ENCODE data around the gene MST1. TPM values are rescaled to one million over a fixed set of nuclear protein-coding genes. Genes with fewer than 3 reads are reported as not detected.

MST1 gene
- total RNA-seq, 4 donors from 2014 or later: 12.2 to 116 (median 15.1) TPM

GRCh38 chr3:49675912-49676311, 13.4 kb downstream of the MST1 start:
- WGBS, 2 donors (ENCODE audit: low coverage in 1 of 2): 91% methylated on average over 10 of the region's 11 CpGs; no CpG with 5 or more reads in 1 of the 2 donors
- Histone ChIP-seq H3K4me3 (no peak overlapping the region), H3K27ac (no peak overlapping the region), H3K4me1 (peaks cover 9 to 16% (median 12%) of the 10 kb centered on the region in 4 donors), H3K9me3 (no peaks in the 10 kb centered on the region), H3K36me3 (peaks cover 0 to 40% (median 4%) of the 10 kb centered on the region in 4 donors), H3K27me3 (no peaks in the 10 kb centered on the region)
- intact Hi-C loops (cut with DNase I; ENCODE audit: low total_unique reads) (no loop called here), in situ Hi-C loops (cut with MboI; ENCODE audit: low pct_ligation_motif_present in 1 of 4, low pct_unique_long_range_greater_than_20kb in 1 of 4, low sequenced_read_pairs in 3 of 4) (loop anchor here in 2 of 4 donors (10.0 kb wide), 2 partner anchors 131 to 141 kb away; no protein-coding TSS in a partner anchor)
- DNase-seq: no peak
- no peak for TF ChIP-seq CTCF (IDR thresholded peaks at IDR 0.05)
- no peak for TF ChIP-seq POLR2AphosphoS5 (IDR thresholded peaks at IDR 0.05)
- TF ChIP-seq EP300 (IDR thresholded peaks at IDR 0.05; ENCODE audit: low read depth): no peak
- no peak for TF ChIP-seq POLR2A (IDR thresholded peaks at IDR 0.05)

DNA sequence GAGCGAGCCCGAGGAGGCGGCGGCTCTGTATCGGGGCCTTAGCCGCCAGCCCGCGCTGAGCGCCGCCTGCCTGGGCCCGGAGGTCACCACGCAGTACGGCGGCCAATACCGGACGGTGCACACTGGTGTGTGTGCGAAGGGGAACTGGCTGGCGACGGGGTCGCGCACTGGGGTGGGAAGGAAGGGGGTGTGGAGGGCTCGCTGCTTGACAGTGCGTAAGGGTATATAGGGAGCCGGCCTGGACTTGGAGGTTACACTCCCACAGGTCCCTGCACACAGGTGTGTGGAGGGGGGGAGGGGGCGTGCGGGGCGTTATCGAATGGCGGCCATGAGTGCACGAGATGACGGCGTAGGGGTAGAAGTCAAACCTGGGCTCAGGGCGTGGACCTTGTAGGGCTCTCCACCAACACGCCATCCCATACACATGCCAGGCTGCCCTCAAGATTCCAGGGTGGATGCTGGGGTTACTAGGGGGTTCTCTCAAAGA, 14.7 kb downstream of the MST1 start:
- no peaks in the 10 kb centered on the region for H3K9me3 ChIP-seq
- no peaks in the 10 kb centered on the region for H3K27me3 ChIP-seq
- no peak for TF ChIP-seq CTCF (IDR thresholded peaks at IDR 0.05)
- no peak for TF ChIP-seq POLR2A (IDR thresholded peaks at IDR 0.05)
- no peak for TF ChIP-seq POLR2AphosphoS5 (IDR thresholded peaks at IDR 0.05)
- no peak for TF ChIP-seq EP300 (IDR thresholded peaks at IDR 0.05; ENCODE audit: low read depth)
- peak; percentile 38 for DNase-seq
- in situ Hi-C loops (cut with MboI; ENCODE audit: low pct_ligation_motif_present in 1 of 4, low pct_unique_long_range_greater_than_20kb in 1 of 4, low sequenced_read_pairs in 3 of 4) (loop anchor here in 3 of 4 donors (5.0 to 10.0 kb wide), 3 partner anchors 130 to 140 kb away; no protein-coding TSS in a partner anchor), intact Hi-C loops (cut with DNase I; ENCODE audit: low total_unique reads) (loop anchor here (5.0 kb wide), 1 partner anchor 132 kb away; no protein-coding TSS in a partner anchor)
- H3K4me3 ChIP-seq: peak overlapping the region; percentile 60 to 90 (median 88)
- peaks cover 9 to 16% (median 12%) of the 10 kb centered on the region in 4 donors for H3K4me1 ChIP-seq
- peaks cover 0 to 26% (median 3%) of the 10 kb centered on the region in 4 donors for H3K36me3 ChIP-seq
- peak overlapping the region; percentile 91 to 96 (median 92) for H3K27ac ChIP-seq
- 3% methylated on average over 32 of the region's 34 CpGs; no CpG with 5 or more reads in 1 of the 2 donors for WGBS, 2 donors (ENCODE audit: low coverage in 1 of 2)

DNA sequence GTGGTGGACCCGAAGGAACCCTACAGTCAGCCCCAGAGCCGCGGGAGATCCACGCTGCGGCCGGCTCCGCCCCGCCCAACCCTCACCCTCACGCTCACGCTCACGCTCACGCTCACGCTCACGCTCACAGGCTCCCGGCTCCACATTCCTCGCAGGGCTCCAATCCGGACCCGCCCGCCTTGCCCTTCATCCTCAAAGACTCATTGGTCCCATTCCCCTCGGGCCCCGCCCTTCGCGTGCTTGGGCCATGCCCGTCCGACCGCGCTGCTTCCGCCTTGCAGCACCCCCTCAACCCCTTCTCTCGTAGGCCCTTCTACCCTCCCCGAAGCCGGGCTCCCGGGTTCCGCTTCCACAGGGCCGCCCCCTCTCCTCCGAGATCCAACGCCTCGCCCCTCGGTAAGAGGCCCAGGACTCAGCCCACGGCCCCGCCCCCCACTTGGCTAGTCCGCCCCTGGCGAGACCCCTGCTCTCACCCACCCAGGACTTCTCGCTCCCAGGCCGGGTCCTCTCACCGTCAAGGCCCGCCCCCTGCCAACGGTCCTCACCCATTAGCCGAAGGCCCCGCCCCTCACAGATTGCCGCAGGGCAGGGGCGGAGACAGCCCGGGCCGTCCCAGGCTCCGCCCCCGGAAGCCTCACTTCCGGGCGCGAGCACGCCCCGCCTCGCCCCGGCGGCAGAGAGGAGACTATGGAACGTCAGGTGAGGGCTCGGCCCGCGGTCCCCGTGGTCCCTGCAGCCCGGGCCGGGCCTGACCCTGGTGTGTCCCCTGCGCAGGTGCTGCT, 15.4 kb downstream of the MST1 start, which contains the start of gene APEH:
Gene APEH, plus strand, starts transcription at position 637 of the 782 bp plus-strand sequence. Its CDS starts 51 bp downstream, at position 688.
- H3K4me1 ChIP-seq: peaks cover 9 to 16% (median 12%) of the 10 kb centered on the region in 4 donors
- in situ Hi-C loops (cut with MboI; ENCODE audit: low pct_ligation_motif_present in 1 of 4, low pct_unique_long_range_greater_than_20kb in 1 of 4, low sequenced_read_pairs in 3 of 4) (loop anchor here in 3 of 4 donors (5.0 to 10.0 kb wide), 3 partner anchors 129 to 139 kb away; no protein-coding TSS in a partner anchor), intact Hi-C loops (cut with DNase I; ENCODE audit: low total_unique reads) (loop anchor here (5.0 kb wide), 1 partner anchor 132 kb away; no protein-coding TSS in a partner anchor)

More for the DNA sequence above, 15.4 kb downstream of the MST1 start, which contains the start of gene APEH:
- Histone ChIP-seq H3K27me3 (no peaks in the 10 kb centered on the region), H3K9me3 (no peaks in the 10 kb centered on the region), H3K36me3 (peaks cover 0 to 21% (median 2%) of the 10 kb centered on the region in 4 donors), H3K4me3 (peak within 1 kb of the TSS; percentile 60 to 90 (median 88)), H3K27ac (peak within 1 kb of the TSS; percentile 91 to 96 (median 92))
- WGBS, 2 donors (ENCODE audit: low coverage in 1 of 2): 0% methylated on average over 34 of the region's 71 CpGs; no CpG with 5 or more reads in 1 of the 2 donors
- DNase-seq: peak; percentile 98
- TF ChIP-seq CTCF (IDR thresholded peaks at IDR 0.05): peak in 1 of 5 experiments; percentile 23
- no peak for TF ChIP-seq EP300 (IDR thresholded peaks at IDR 0.05; ENCODE audit: low read depth)
- peak; percentile 74 to 96 (median 91) for TF ChIP-seq POLR2AphosphoS5 (IDR thresholded peaks at IDR 0.05)
- TF ChIP-seq POLR2A (IDR thresholded peaks at IDR 0.05): peak; percentile 93

All from transverse colon (tissue), 4 donors.